SIG-M5 (cell line): ENCODE measurements around the gene UBASH3B.
A peak's percentile ranks its signal among the peaks of the same experiment; 100 is the strongest.
"Not testable (repeated sequence)": the region's sequence is repeated elsewhere in the genome, so short reads cannot be mapped to it uniquely, and the experiment has no call there.

Source experiments
- DNase-seq: peaks from one replicate; lab custom pipeline; 2025; lab: John Stamatoyannopoulos, UW

UBASH3B gene

DNA sequence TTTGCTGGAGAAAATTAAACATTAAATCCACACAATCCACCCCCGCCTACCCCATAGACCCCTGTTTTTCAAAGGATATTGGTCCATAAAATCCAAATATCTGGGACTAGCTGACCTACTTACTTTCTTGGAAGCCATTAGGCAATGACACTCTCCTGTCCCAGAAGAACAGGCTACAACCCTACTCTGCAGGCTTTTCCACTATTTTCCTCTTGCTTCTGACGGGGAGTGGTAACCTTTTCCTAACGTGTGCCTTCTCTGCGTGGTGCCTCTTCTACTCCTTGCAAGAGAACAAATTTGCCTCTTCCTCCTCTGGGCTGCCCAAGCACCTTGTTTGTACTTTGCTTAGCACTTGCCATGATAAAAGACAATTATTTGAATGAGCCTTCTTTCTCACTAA is 51.6 kb downstream of the UBASH3B start:
- no peak for DNase-seq

GRCh38 chr11:122707901-122708300 is 52.4 kb downstream of the UBASH3B start:
- DNase-seq, result no peak

GRCh38 chr11:122709039-122709760 is 53.7 kb downstream of the UBASH3B start:
- DNase-seq, result no peak

- DNase-seq, result no peak
These were observed 55.8 kb downstream of the UBASH3B start for GRCh38 chr11:122711362-122711761.

- no peak for DNase-seq
These were observed 56.4 kb downstream of the UBASH3B start for GRCh38 chr11:122711831-122712381.

DNA sequence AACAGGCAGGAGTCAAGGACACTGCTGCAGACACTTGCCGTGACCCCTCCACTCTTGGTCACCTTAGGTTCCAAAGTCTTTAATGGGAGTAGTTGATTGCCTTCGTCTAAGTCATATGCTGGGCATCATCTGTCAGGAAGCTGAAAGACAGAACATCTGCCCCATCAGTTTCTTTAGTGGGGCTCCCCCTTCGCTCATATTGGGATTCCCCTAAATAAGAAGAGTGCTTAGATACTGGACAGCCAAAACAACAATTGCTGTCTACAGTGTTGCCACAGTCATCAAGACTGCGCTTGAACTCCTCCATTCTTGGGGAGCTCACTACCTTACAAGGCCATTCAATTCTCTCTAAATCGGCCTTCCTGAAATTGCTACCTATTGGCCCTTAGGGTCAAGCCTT is 58.5 kb downstream of the UBASH3B start:
- no peak for DNase-seq

- peak; percentile 76 for DNase-seq
These were observed 59.0 kb downstream of the UBASH3B start for GRCh38 chr11:122714484-122714883.

DNA sequence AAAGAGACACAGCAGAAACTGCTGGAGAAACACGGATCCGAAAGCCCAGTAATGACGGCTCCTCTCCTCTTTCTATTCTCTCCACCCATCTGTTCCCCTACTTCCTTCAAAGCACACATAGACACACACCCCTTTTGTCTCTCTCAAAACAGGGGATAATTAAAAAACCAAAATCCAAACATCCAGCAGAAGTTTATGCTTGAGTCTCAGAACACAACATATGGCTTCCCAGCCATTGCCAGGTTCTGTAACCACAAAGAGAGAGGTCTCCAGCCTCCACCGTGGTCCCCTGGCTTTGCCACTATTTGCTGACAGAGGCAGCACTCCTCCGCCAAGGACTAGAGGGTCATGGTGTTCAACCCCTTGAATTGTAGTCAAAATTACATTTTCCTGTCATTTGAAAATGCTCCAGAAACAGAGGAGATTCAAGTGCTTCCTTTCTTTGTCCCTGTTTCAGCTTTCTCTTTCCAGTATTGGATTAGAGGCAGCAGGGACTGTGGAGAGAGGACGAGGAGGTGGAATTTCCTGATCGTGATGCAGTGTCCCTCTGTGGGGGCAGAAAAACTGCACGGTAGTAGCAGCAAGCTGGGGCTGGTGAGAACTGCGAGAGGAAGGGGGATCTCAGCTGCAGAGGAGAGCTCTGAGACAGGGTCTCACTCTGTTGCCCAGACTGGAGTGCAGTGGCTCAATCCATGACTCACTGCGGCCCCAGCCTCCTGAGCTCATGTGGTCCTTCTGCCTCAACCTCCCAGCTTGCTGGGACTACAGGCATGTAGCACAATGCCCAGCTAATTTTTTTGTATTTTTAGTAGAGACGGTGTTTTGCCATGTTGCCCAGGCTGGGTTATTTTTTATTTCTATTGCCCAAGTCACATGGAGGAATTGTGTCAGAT is 60.3 kb downstream of the UBASH3B start:
- DNase-seq, result no peak

GRCh38 chr11:122717264-122717867 is 61.8 kb downstream of the UBASH3B start:
- peak; percentile 42 for DNase-seq

DNA sequence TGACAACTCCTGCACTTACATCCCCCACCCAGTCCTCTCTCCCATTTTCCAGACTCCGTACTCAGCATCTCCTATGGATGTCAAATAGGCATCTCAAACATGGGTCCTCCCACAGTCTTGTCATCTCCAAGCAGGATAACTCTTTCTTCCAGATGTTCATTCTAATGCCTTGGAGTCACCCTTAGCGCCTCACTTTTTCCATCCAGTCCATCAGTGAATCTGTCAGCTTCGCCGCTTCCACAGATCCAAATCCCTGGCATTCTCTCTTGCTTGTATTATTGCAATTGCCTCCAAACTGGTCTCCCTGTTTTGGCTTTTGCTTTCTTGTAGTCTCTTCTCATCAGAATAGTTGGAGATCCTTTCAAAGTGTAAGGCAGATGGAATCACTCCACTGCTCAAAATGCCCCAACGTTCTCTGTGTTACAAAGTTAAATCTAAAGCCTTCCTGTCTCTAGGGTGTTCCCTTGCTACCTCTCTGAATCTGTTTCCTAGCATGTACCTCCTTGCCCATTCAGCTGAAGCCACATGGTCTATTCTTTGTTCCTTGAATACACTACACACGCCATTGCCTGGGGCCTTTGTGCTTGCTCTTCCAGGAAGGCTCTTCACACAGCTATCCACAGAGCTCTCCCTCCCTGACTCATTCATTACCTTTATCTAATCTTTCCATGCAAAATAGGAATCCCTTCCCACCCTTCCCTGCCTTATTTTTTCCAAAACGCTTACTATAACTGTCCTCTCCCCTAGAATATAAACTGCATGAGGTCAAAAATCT is 64.8 kb downstream of the UBASH3B start:
- DNase-seq, result no peak

- DNase-seq, result no peak
These were observed 65.9 kb downstream of the UBASH3B start for GRCh38 chr11:122721201-122721963.

- DNase-seq, result no peak
These were observed 66.4 kb downstream of the UBASH3B start for GRCh38 chr11:122721964-122722266.

DNA sequence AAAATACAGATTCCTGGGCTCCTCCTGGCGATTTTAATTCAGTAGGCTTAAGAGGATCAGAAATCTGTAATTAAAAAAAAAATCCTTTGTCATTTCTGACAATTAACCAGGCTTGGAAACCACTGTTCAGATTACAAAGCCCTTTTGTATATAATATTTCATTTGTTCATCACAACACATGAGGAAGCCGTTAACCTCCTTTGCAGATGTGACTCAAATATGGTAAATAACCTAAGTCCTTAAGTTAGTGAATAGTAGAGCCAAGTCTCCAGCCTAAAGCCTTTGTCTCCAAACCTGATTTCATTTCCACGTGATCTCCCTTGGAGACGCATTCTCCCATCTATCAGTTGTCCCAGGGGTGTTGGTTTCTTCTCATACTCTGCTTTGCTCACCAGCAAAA is 67.6 kb downstream of the UBASH3B start:
- DNase-seq, result no peak

- no peak for DNase-seq
These were observed 68.1 kb downstream of the UBASH3B start for GRCh38 chr11:122723576-122723975.

- DNase-seq, result no peak
These were observed 69.0 kb downstream of the UBASH3B start for GRCh38 chr11:122724520-122724919.

DNA sequence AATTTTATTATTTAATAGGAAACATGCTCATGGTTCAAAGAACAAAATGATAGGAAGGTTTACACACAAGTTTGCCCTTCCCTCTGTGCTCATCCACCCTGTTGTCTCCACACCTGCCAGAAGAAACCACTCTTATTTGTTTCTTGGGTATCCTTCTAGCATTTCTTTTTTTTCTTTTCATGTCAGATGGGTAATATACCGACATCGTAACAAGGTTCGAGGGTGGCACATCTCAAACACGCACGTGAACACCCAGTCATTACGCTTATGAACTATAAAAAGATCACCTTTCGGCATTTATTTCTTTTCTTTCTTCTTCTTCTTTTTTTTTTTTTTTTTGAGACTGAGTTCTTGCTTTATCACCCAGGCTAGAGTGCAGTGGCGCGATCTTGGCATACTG is 70.5 kb downstream of the UBASH3B start:
- no peak for DNase-seq

DNA sequence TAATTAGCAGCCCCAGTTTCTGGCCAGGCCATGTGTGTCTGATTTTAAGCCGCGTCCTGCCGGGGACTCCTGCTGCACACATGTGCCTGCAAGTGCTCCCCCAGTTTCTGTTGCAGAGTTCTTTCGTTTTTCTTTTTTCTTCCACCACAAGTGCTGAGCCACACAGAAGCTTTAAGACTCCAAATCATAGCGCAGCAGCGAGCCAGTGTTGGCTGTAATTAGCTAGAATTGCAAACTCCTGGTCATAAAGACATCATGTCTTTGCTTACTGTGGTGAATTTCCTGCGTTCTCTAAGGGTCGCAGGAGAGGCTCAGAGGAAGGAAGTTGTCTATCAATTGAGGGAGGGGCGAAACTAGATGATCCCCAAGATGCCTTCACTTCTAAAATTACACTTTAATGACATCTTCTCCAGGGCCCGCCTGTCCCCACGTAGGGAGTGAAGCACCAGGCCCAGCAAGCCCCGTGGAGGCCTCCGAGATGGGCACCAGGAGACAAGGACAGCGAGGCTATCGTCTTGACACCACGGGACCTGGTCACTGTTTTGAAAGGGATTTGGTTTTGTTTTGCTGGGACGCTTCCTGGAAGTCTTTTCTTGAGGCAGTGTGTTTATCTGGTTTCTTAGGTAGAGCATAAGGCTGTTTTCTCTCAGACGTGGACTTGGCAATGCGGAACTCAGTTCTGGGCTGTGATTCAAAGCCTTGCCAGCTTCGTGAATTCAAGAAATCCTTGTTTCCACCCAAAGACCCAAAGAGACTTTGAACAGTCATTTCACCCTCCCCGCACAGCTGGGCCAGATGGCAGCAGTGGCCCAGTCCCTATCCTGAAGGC is 71.8 kb downstream of the UBASH3B start:
- DNase-seq, result no peak

DNA sequence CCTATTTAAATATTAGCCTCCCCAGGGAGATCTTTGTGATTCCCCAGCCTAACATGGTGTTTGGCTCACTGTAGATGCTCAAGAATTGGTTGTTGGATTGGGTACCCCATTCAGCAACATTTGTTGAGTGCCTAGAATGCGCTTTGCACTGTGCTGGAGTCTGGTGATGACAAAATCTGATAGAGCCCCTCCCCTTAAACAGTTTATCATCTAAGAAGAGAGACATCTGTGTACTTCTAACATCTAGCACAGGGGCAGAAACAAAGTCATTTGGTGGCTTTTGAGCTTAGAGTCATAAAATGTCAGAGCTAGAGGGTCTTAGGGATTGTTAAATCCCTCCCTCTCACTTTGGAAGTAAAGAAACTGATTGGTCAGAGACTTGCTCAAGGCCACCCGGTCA is 73.0 kb downstream of the UBASH3B start:
- DNase-seq, result no peak

- no peak for DNase-seq
These were observed 73.6 kb downstream of the UBASH3B start for GRCh38 chr11:122729139-122729538.

DNA sequence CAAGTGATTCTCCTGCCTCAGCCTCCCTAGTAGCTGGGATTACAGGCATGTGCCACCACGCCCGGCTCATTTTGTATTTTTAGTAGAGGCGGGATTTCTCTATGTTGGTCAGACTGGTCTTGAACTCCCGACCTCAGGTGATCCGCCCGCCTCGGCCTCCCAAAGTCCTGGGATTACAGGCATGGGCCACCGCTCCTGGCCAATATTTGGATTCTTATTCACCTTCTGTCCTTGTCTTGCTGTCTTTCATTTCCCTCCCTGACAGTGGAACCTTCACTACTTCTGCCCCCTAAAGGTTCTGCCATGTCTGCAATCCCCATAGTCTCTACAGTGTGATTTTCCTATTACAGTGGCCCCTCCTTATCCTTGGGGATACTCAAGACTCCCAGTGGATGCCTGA is 75.2 kb downstream of the UBASH3B start:
- not testable (repeated sequence) for DNase-seq
